Stimulated activated CD4-positive, alpha-beta T cell treated with anti-CD3 and anti-CD28 coated beads, Interleukin-1b, Interleukin-23, amount 100 ng/mL, for 24 hours (primary cell): ENCODE data around the gene CABLES2.
"Not testable (repeated sequence)": the region's sequence is repeated elsewhere in the genome, so short reads cannot be mapped to it uniquely, and the experiment has no call there.

Experiments
- DNase-seq, 4 experiments: peaks; one replicate each; pipeline ENCODE4 v3.0.0-alpha.2; 2020; ENCODE audit warnings: low read depth in 4 of 4, low spot score in 1 of 4

Gene CABLES2

DNA sequence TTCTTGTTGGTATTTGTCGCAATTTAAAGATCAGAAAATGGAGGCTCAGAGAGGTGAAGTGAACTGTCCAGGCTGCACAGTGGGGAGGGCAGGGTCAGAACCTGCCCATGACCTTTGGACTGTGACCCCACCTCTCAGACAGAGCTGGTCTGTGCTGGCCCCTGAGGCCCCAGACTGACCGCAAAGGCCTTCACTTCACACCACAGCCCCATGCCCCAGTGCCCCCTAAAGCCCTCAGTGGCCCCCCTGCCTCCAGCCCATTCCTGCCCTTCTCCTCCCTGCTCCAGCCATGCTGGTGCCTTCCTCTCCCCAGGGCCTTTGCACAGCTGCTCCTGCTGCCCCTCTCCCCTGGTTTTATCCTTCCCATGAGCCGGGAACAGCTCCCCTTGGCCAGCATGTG, 29.6 kb upstream of the CABLES2 start:
- DNase-seq: no peak

DNA sequence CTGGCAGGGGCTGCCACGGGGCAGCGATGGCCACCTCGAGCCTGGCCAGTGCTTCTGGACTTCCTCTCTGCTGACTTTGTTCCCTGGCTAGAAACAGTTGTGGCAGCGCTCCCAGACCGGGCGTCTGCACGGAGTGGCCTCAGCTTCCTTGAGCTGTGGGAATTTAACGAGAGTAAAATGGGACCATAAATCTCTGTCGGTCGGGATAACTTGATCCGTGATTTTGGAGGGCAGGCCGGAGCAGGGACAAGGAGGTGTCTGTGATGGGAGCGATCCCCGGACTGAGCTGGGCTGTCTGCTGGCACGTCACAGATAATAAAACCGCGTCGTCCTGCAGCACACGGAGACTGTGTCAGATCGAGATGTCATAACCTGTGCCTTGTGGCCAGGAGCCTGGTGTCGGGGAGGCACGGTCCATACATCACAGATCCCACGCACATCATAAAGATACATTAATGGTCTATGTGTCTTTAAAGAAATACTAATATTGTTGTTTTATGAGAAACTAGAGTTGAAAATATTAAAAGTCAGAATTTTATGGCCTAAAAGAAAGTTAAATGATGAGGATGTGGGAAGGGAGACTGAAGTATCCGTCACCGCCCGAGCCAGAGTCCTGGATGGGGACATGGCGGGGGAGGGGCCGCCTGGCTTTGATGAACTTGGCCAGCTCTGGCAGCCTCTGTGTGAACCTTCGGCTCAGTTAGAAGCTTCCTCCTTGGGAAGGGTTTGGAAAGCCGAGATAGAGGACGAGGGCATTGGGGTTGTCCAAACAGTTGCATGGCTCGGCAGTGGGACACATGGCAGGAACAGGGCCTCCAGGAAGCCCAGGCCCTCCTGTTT, 26.8 kb upstream of the CABLES2 start:
- no peak for DNase-seq

DNA sequence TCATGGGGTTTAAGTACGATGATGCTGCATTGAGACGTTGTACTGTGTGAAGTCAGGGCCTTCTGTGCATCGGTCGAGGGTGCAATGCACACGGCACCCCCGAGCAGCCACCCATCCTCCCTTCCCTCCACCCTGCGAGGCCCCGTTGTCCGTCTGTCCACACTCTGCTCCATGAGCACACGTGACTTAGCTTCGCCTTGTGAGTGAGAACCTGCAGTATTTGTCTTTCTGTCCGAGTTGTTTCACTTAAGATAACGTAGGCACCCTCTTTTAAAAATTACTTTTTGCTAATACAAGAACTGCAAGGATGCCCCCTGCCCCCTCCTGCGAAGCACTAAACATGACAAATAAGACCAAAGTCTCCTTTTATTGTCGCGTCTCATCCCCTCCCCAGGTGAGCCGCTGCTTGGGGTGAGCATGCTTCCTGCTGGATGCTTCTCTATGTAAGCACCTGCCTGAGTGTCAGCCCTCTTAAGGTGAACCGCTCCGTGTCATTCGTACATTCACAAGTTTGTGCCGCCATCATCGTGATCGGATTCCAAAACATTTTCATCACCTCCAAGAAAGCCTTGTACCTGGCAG, 23.9 kb upstream of the CABLES2 start:
- no peak for DNase-seq

DNA sequence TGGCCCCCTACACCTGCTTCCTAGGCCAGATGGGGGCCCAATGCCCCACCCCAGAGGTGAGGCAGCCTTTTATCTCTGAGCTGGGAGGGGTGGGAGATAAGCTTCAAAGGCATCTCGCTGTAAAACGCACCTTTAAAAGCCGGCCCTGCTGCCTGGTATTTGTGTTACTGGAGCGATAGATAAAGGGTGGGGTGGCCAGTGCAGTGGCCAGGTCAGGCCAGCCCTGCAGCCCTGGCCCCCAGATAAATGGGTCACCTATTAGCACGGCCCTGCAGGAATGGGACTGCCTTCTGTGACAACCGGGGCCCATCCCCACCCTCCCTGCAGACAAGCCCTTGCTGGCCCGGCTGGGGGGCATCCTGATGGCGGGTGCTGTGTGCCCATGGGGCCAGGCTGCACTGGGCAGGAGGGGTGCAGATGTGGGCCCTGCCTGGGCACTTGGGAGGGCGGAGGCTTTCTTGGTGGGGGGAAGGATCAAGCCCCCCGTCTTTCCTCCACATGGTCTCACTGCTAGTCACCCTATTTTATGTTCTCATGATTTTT, 23.3 kb upstream of the CABLES2 start:
- DNase-seq: no peak

DNA sequence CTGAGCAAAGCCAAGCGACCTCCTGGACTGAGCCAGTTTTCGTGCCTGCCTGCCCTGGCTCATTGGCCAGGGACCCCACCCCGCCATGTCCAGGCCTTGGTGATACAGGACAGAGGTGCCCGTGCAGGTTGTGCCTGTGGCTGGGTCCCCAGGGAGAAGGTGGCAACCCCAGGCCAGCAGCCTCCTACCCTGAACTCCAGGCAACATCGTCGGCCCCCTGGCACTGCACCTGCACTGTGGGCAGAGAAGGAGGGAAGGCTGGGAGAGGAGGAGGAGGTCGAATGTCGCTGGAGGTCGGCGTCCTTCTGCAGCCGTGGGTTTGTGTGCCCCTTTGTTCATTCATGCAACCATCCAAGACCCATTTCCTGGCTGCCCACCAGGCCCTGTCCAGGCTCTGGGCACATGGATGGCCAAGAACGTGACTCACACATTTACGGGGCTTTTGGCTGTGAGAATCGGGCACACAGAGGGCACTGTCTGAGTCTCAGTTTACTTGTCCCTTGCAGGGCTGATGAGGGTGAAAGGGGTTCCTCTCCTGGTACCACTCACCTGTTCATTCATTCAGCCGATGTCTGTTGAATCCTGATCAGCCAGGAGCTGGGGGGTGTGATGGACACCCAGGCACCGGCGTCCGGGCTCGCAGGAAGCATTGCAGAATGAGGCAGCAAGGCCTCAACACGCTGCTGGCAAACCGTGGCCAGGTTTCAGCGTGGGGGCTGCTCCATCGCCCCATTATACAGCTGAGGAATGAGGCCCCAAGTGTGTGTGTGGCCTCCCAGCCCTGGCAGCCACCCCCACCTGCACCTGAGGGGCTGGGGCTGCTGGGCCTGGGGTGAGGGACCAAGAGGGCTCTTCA, 22.6 kb upstream of the CABLES2 start:
- DNase-seq: no peak

DNA sequence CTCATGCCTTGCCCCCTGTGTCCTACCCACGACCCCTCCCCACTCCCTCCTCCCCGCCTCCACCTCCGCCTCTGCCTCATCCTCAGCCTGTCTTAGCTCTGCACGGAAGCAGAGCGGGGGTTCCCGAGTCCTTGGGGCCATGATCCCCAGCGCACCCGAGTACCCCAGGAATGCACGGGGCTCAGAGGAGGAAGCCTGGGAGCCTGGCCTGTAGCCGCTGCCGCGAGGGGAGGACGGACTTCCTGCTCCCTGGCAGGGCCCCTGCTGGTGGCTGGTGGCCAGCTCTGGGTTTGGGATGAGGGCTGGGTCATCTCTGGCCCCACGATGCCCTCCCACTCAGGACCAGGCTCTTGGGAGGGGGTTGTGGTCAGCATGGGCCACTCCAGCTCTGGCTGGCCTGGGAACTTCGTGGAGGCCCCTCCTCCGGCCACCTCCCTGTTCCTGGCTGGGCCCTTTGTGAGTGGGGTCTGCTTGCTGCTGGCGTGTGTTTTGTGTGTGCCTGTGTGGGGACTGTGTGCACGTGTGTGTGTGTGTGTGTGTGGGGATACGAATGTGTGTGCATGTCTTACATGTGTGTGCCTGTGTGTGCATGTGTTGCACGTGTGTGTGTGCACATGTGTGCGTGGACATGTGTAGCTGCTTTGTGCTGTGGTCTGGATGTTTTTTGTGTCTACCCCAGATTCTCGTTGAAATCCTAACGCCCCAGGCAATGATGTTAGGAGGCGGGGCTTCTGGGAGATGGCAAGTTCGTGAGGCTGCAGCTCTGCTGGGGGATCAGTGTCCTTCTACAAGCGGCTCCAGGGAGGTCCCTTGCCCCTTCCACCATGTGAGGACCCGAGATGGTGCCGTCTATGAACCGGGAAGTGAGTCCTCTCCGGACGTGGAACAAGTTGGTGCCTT, 21.6 kb upstream of the CABLES2 start:
- DNase-seq: no peak

DNA sequence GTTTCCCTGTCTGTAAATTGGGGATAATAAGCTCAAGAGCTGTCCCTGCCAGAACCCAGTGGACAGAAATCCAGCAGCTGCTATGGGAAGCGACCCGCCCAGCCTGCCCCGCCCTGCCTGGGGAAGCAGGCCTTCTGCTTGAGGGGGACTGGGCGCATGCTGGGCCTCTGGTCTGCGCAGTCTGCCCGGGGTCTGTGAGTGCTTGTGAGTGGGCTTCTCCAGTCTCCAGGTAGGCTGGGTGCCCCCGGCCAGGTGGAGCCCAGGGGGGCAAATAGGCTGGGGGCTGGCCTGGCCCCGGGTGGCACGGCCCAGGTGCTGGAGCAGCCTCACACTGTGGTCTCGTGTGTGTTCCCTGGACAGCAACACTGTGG, 20.9 kb upstream of the CABLES2 start:
- DNase-seq: no peak

DNA sequence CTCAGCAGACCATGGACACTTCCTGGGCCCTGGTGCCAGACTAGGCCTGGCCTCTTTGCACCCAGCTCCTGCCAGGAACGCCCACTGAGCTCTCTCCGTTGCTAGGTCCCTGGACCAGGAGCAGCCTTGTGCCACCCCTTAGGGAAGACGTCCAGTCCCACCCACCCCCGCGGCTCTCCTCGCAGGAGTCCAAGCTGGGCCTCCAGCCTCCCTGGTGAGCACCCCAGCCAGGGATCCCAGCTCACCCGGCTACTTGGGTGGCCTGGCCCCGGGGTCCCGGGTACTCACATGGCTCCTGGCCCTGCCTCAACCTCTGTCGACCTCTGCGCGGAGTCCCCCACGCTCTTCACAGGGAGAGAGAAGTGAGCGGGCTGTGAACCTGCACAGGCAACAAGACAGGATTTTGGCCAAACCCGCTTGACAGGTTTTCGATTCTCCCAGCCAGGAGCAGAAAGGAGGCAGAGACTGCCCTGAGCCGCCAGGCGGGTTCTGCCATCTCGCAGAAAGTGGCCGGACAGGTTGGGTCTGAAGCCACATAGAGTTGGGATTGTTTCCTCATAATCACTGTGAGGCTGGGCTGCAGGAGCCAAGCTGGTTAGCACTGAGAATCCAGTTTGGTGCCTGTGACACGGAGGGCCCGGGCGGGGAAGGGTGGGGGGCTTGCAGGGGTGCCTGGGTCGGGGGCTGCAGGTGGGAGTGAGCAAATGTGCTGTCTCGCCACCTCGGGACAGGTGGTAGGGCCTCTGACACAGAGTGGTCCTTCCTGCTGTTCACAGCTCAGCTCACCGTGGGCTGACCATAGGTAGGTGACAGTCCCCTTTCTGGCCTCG, 20.3 kb upstream of the CABLES2 start, which contains the start of gene RBBP8NL:
RBBP8NL (minus strand) TSS at position 368 of the 830 bp plus-strand sequence. CDS start 7,892 bp downstream, outside the sequence.
- no peak for DNase-seq

DNA sequence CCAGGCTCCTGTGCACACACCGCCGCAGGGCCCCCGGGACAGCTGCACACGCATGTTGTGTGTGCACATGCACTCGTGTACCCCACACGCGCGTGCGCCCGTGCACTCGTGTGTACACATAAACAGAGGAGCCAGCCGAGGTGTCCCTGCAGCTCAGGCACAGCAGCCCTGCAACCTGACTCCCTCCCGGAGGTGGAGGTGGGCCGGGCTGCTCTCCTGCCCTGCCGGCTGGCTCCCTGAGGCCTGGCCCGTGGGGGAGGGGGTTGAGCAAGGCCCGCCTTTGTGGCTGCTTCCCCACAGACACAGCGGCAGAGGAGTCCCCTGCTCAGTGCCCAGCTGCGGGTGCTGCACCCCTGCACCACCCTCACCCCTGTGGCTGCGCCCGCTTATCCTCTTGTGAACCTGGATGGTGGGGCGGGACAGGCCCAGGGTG, 19.6 kb upstream of the CABLES2 start:
- DNase-seq: no peak

DNA sequence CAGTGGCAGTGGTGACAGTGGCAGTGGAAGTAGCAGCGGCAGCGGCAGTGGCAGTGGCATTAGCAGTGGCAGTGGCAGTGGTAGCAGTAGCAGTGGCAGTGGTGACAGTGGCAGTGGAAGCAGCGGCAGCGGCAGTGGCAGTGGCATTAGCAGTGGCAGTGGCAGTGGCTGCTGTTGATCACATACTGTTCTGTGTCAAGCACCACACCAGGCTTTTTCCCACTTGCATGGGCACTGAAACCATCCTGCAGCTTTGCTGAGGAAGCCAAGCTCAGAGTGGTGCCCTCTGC, 18.9 kb upstream of the CABLES2 start:
- DNase-seq: not testable (repeated sequence)

DNA sequence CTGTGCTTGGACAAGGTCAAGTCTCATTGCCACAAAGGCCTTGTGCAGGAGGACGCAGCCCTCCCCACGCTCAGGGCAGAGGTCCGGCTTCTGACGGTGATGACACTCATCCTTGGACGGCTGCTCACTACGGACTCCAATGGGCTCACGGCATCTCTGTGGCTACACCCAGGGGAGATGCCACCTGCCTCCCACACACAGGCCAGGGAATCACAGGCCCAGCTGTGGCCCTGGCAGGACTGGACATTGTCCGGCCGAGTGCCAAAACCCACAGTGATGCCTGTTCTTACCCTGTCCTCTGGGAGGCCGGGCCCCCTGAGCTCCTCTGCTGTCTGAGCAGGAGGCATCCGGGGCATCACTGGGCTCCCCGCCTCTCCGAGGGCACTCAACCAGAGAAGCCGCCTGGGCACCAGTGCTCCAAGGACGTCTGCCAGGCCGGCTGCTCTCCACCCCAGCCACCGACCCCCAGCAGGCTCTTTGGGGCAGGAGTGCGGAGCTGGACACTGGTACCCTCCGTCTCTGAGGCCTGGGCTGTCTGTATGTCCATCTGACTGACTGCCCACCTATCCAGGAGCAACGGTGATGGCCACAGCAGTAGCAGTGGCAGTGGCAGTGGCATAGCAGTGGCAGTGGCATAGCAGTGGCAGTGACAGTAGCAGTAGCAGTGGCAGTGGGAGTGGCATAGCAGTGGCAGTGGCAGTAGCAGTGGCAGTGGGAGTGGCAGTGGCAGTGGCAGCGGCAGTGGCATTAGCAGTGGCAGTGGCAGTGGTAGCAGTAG, 18.4 kb upstream of the CABLES2 start:
- no peak for DNase-seq

DNA sequence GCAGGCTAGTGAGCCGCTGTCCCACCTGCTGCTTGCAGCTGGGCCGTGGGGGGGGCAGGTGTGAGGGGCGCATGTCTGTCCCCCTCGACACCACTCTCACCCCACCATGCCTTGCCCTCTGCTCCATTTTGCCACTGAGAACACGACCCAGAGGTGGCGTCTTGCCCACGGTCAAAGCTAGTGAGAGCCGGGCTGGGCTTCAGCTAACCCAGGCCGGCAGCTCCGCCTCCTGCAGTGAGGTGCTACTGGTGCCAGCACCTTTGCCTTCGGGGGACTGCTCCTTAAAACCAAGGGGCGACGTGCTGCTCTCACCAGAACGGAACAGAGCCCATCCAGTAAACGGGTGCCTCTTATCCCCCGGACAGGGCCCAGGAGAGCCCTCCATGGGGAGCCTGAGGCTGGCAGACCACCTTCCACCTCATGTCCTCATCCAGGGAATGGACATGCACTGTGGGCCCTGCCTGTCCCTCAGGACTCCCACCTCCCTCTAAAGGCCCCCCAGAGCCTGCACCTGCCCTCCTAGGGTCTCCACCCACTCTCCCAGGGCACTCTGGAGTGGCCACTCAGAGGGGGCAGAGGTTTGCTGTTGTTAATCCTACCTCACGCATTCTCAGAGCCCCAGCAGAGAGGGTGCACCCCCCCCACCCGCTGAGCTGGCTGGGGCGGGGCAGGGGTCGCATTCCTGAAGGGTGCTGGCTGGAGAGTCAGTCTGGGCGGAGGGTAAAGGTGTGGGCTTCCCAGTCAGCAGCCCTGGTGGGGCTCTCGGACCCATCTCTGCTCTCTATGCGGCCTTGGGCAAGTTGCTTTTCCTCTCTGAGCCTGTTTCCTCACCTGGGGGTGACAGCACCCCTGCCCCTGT, 17.4 kb upstream of the CABLES2 start:
- DNase-seq: no peak

DNA sequence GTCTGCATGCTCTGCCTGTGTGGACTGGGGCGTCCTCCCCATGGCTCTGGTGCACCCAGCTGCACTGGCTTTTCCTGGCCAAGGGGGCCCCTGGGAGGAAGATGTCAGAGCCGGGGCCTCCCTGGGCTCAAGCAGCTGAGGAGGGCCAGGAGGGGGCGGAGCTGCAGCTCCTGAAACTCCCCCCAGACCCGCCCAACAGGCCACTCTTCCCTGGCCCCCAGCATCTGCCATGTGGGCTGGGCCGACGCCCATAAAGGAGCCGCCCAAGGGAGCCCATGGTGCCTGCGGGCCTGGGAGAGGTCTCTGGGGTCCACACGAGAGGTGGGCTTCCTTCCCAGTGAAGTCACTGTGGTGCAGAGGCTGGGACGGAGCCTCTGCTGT, 16.2 kb upstream of the CABLES2 start:
- DNase-seq: no peak

DNA sequence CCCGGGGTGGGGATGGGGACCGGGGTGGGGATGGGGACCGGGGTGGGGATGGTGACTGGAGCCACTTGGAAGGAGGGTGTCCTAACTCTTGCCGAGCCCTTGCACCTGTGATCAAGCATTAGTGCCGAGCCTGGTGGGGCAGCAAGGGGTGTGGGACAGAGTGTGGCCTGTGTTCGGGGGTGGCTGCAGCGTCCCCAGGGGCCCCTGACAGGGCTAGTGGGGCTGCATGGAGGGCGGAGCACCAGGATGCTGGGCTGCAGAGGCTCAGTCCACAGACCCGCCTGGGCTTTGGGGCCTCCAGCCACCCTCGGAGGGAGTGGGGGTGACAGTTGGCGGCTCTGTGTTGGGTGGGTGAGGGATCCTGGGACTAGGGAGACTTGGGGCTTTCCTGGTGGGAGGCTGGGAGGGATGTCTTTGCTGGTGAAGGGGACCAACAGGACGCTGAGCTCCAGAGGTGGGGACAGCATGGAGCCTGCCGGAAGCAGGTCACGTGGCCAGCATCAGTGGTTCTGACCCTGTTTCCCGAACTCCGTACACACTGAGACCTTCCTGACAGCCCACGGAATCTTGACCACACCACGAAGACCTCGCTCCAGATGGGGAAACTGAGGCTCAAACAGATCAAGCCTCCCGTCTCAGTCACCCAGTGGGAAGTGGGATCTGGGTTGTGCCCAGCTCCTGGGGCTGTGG, 15.7 kb upstream of the CABLES2 start:
- no peak for DNase-seq

DNA sequence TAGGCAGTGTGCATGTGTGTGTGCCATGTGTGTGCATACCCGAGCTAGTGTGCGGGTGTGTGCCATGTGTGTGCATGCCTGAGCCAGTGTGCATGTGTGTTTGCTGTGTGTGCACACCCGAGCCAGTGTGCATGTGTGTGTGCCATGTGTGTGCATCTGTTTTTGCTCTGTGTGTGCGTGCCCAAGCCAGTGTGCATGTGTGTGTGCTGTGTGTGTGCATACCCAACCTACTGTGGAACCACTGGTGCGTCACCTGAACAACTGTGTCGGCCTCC, 14.6 kb upstream of the CABLES2 start:
- DNase-seq: no peak

DNA sequence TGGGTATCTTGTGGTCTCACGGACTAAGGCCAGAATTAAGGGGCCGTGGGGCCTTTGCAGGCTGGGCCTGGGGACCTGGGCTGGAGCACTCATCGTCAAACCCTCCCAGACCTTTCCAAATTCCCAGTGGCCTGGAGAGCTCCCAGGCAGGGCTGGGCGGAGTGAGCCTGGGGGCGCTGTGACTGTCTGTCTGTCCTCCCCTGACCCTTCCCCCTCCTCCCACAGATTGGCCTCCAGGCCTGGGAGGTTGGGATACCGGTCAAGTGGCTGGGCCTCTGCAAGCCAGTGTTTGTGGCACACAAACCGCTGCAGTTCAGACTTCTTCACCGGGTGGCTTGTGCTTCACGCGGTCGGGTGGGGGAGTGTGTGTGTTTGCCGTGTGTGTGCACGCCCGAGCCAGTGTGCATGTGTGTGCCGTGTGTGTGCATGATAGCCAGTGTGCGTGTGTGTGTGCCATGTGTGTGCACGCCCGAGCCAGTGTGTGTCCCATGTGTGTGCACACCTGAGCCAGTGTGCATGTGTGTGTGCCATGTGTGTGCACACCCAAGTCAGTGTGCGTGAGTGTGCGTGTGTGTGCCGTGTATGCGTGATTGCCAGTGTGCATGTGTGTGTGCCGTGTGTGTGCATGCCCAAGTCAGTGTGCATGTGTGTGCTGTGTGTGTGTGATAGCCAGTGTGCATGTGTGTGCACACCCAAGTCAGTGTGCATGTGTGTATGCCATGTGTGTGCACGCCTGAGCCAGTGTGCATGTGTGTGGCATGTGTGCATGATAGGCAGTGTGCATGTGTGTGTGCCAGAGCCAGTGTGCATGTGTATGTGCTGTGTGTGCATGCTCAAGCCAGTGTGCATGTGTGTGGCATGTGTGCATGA, 14.0 kb upstream of the CABLES2 start:
- no peak for DNase-seq

DNA sequence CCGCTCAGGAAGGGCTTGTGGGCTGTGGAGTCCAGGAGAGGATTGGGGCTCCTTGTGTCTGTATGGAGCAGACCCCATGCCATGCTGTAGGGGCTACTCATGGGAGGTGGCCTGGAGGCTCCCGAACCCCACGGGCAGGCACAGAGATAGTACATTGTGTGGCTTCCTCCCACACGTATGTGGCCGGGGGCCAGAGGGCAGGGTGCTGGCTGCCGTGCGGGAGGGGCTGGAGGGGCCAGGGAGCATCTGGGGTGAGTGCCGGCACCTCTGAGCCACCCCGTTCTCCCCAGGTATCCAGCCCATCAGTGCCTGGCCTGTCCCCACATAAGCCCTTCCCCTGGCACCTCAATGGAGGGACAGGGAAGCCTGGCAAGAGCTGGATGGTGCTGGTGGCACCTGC, 12.7 kb upstream of the CABLES2 start:
- DNase-seq: no peak
